ENCODE results near the gene ICA1. TPM values are rescaled to one million over a fixed set of nuclear protein-coding genes. Genes with fewer than 3 reads are reported as not detected.

ICA1 gene
- polyA plus RNA-seq, 3 donors = 3.2 to 7.0 (median 4.2) TPM

- H2AFZ ChIP-seq (ENCODE audit: insufficient read depth, low read depth, low read length, poor library complexity, severe bottlenecking) = no peak overlapping the region
- H3K9me3 ChIP-seq (replicated peaks in 1 of 2; ENCODE audit: control insufficient read depth in 1 of 2, insufficient read depth in 1 of 2, low read length in 2 of 2) = no peaks in the 10 kb centered on the region
- no peaks in the 10 kb centered on the region for H3K4me1 ChIP-seq (ENCODE audit: control insufficient read depth in 1 of 2, insufficient read depth in 2 of 2, low read length in 2 of 2)
- H3K4me3 Mint-ChIP-seq = no peak overlapping the region
- no peak overlapping the region for H3K4me2 ChIP-seq (replicated peaks; ENCODE audit: extremely low read depth, low read length, poor library complexity, severe bottlenecking)
- no peak overlapping the region for H3K27ac ChIP-seq (ENCODE audit: low read depth in 1 of 2, low read length in 2 of 2)
- no peaks in the 10 kb centered on the region for H4K20me1 ChIP-seq (ENCODE audit: insufficient read depth, low read length)
- 100% methylated on average over 1 of the region's 2 CpGs for WGBS (ENCODE audit: insufficient coverage)
- H3K79me2 ChIP-seq (ENCODE audit: insufficient read depth, low read length) = no peaks in the 10 kb centered on the region
- H3K36me3 Mint-ChIP-seq = peaks cover 0 to 3% of the 10 kb centered on the region in 2 donors
- no peak overlapping the region for H3K4me3 ChIP-seq (replicated peaks in 1 of 3; ENCODE audit: low read depth in 2 of 3, low read length in 3 of 3)
- DNase-seq = no peak
- H3K27me3 Mint-ChIP-seq (ENCODE audit: low read depth in 3 of 3) = peaks cover 0 to 1% (median 0%) of the 10 kb centered on the region in 3 donors
- TF ChIP-seq CTCF (IDR thresholded peaks at IDR 0.05) = no peak
- H3K9ac ChIP-seq (ENCODE audit: insufficient read depth, low read length, poor library complexity, severe bottlenecking) = no peak overlapping the region
- H3K9me3 Mint-ChIP-seq = no peaks in the 10 kb centered on the region
- peaks cover 10% of the 10 kb centered on the region for H3K4me1 Mint-ChIP-seq
- no peaks in the 10 kb centered on the region for H3K27me3 ChIP-seq (ENCODE audit: control insufficient read depth in 2 of 2, insufficient read depth in 2 of 2, low read length in 2 of 2)
- intact Hi-C loops (cut with micrococcal nuclease) = no loop called here
- H3K36me3 ChIP-seq (replicated peaks in 1 of 2; ENCODE audit: control insufficient read depth in 1 of 2, insufficient read depth in 2 of 2, low read length in 2 of 2) = no peaks in the 10 kb centered on the region
- no peak overlapping the region for H3K27ac Mint-ChIP-seq
Observed at GRCh38 chr7:8208816-8209215, 53.2 kb downstream of the ICA1 start.

- Histone ChIP-seq H3K27me3 (ENCODE audit: control insufficient read depth in 2 of 2, insufficient read depth in 2 of 2, low read length in 2 of 2) (no peaks in the 10 kb centered on the region), H3K9me3 (replicated peaks in 1 of 2; ENCODE audit: control insufficient read depth in 1 of 2, insufficient read depth in 1 of 2, low read length in 2 of 2) (no peaks in the 10 kb centered on the region), H3K9ac (ENCODE audit: insufficient read depth, low read length, poor library complexity, severe bottlenecking) (no peak overlapping the region), H3K4me2 (replicated peaks; ENCODE audit: extremely low read depth, low read length, poor library complexity, severe bottlenecking) (no peak overlapping the region), H3K4me3 (replicated peaks in 1 of 3; ENCODE audit: low read depth in 2 of 3, low read length in 3 of 3) (no peak overlapping the region), H3K27ac (ENCODE audit: low read depth in 1 of 2, low read length in 2 of 2) (no peak overlapping the region), H3K36me3 (replicated peaks in 1 of 2; ENCODE audit: control insufficient read depth in 1 of 2, insufficient read depth in 2 of 2, low read length in 2 of 2) (no peaks in the 10 kb centered on the region), H4K20me1 (ENCODE audit: insufficient read depth, low read length) (no peaks in the 10 kb centered on the region), H3K4me1 (ENCODE audit: control insufficient read depth in 1 of 2, insufficient read depth in 2 of 2, low read length in 2 of 2) (no peaks in the 10 kb centered on the region), H3K79me2 (ENCODE audit: insufficient read depth, low read length) (no peaks in the 10 kb centered on the region), H2AFZ (ENCODE audit: insufficient read depth, low read depth, low read length, poor library complexity, severe bottlenecking) (no peak overlapping the region)
- no peak for DNase-seq
- no peak for TF ChIP-seq CTCF (IDR thresholded peaks at IDR 0.05)
- Mint-ChIP-seq H3K4me1 (peaks cover 12% of the 10 kb centered on the region), H3K27me3 (ENCODE audit: low read depth in 3 of 3) (peaks cover 0 to 1% (median 0%) of the 10 kb centered on the region in 3 donors), H3K4me3 (no peak overlapping the region), H3K36me3 (peaks cover 0 to 3% of the 10 kb centered on the region in 2 donors), H3K27ac (no peak overlapping the region), H3K9me3 (no peaks in the 10 kb centered on the region)
- WGBS (ENCODE audit: insufficient coverage) = no CpG with 5 or more reads among the region's 1 CpG
- intact Hi-C loops (cut with micrococcal nuclease) = no loop called here
Observed at GRCh38 chr7:8206956-8207355, 55.0 kb downstream of the ICA1 start.
